ENCODE measurements around the gene INSL3.

DNA sequence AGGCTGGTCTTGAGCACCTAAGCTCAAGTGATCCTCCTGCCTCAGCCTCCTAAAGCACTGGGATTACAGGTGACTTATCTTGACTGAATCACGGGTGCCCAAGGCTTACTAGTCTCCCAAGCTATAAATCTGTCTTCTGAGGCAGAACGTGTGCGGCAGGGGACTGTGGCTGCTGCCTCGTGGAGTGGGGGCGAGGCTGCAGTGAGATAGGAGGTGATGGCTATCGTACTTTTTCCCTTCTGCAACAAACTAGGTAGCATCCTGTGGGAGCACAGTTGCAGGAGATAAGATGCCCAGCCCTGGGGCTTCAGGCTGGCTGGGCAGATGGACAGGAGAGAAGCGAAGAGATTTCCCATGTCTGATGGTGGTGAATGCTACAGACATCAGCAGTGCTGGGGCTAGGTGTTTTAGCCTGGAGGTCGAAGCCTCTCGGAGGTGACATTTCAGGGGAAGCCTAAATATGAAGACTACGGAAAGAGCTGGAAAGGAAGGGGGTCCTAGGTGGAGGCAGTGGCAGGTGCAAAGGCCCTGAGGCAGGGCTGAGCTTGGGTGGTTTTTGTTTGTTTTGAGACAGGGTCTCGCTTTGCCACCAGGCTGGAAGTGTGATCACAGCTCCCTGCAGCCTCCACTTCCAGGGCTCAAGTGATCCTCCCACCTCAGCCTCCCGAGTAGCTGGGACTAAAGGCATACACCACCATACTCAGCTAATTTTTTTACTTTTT is 19.0 kb downstream of the INSL3 start:
- TF ChIP-seq CTCF (IDR thresholded peaks at IDR 0.05; ENCODE audit: low read depth, low read length, poor library complexity, severe bottlenecking), result no peak
- no peak for TF ChIP-seq EZH2phosphoT487 (IDR thresholded peaks at IDR 0.05; ENCODE audit: borderline replicate concordance, low read length)
